Kidney (tissue), 14 donors: Measurements from ENCODE around the gene GPC6. TPM values are rescaled to one million over a fixed set of nuclear protein-coding genes. Genes with fewer than 3 reads are reported as not detected.

ENCODE experiments used
- DNase-seq, 5 donors: peaks; one replicate each; pipeline ENCODE4 v3.0.0-alpha.2; 2013 to 2020
- FAIRE-seq: peaks from 2 replicates; lab custom pipeline; 2012; peaks lifted over from hg19 to GRCh38; lab: Jason Lieb, UNC
- H3K27ac ChIP-seq, 2 donors: one replicate each; pipeline ENCODE4 v1.7.0; 2013; ENCODE audit warnings: low read depth in 2 of 2, low read length in 2 of 2, inconsistent platforms in 1 of 2
- H3K27me3 ChIP-seq: one replicate; pipeline ENCODE4 v1.7.1; 2013; ENCODE audit warnings: low read length, inconsistent platforms; ENCODE audit not compliant: control insufficient read depth, insufficient read depth
- H3K36me3 ChIP-seq, 3 donors: one replicate each; pipeline versions ENCODE4 v1.7.0 to v1.7.1; 2013; ENCODE audit warnings: low read length in 3 of 3, control low read depth in 1 of 3, inconsistent platforms in 1 of 3; ENCODE audit not compliant: insufficient read depth in 3 of 3, control insufficient read depth in 2 of 3
- H3K4me1 ChIP-seq, 3 donors: one replicate each; pipeline versions ENCODE4 v1.7.0 to v1.7.1; 2013; ENCODE audit warnings: low read length in 3 of 3, inconsistent platforms in 1 of 3, low read depth in 1 of 3; ENCODE audit not compliant: control insufficient read depth in 2 of 3, insufficient read depth in 2 of 3
- H3K4me3 ChIP-seq, 3 donors: one replicate each; pipeline versions ENCODE4 v1.7.0 to v1.8.1; 2013; ENCODE audit warnings: low read length in 3 of 3, control low read depth in 1 of 3, inconsistent platforms in 1 of 3
- H3K9ac ChIP-seq, 3 donors: one replicate each; pipeline versions ENCODE4 v1.7.0 to v1.7.1; 2013; ENCODE audit warnings: low read length in 3 of 3, control low read depth in 1 of 3, inconsistent platforms in 1 of 3
- H3K9me3 ChIP-seq, 3 donors: one replicate each; pipeline versions ENCODE4 v1.7.0 to v1.7.1; 2013; ENCODE audit warnings: low read length in 3 of 3, control low read depth in 1 of 3, inconsistent platforms in 1 of 3; ENCODE audit not compliant: control insufficient read depth in 2 of 3, insufficient read depth in 1 of 3
- CTCF ChIP-seq: IDR thresholded peaks from 3 replicates; pipeline ENCODE4 v1.5.1; 2012; ENCODE audit warnings: mild to moderate bottlenecking, moderate library complexity, borderline replicate concordance; ENCODE audit not compliant: insufficient read depth; ENCODE audit errors: extremely low read depth
- intact Hi-C: fragments of 100-400 bp; cut with DNase I; formaldehyde crosslinking; loops from one replicate; pipeline ENCODE4 v1.11.1; 2022
- polyA plus RNA-seq: library from polyadenylated mRNA; stranded (reverse); fragments of 350-450 nt; fragmentation: Illumina TruSeq; extraction: RNeasy Lipid Tissue Mini Kit (QIAGEN cat#74804); gene quantifications from one replicate; pipeline ENCODE4 v1.2.3, GENCODE V29; 2014; ENCODE audit warnings: low read depth, low replicate concordance; ENCODE audit not compliant: insufficient read depth
- total RNA-seq: library from RNA; stranded (reverse); fragmentation: NEBNext Ultra II Directional; extraction: Animal tissue kit (Norgen Biotek cat#: 25700); gene quantifications from one replicate; pipeline ENCODE4 v1.2.1, GENCODE V29; 2021
- donor health status: control.
- donor health status: control.
- donor health status: control.
- donor health status: control.
- donor health status: control.
- donor health status: DM: yes; HTN: yes; CAD: no.
- donor health status: Normal renal cell carcinoma (clear cell type).

Gene GPC6
- total and polyA plus RNA-seq, 2 donors from 2014 or later, result 6.2 to 15.5 TPM

- DNase-seq, result no peak
- Histone ChIP-seq H3K9me3 (no peaks in the 10 kb centered on the region), H3K9ac (no peak overlapping the region), H3K4me1 (no peaks in the 10 kb centered on the region), H3K27ac (no peak overlapping the region), H3K27me3 (no peaks in the 10 kb centered on the region), H3K4me3 (no peak overlapping the region), H3K36me3 (no peaks in the 10 kb centered on the region)
- TF ChIP-seq CTCF, result no peak
- no peak for FAIRE-seq
- intact Hi-C loops, result no loop called here
Observed at GRCh38 chr13:94411747-94412146, 1185.1 kb downstream of the GPC6 start.

- no peaks in the 10 kb centered on the region for H3K9me3 ChIP-seq
- H3K27me3 ChIP-seq, result no peaks in the 10 kb centered on the region
- H3K4me1 ChIP-seq, result no peaks in the 10 kb centered on the region
- no peak overlapping the region for H3K9ac ChIP-seq
- no peak overlapping the region for H3K4me3 ChIP-seq
- TF ChIP-seq CTCF, result no peak
- no peak overlapping the region for H3K27ac ChIP-seq
- H3K36me3 ChIP-seq, result no peaks in the 10 kb centered on the region
- DNase-seq (no peak), FAIRE-seq (no peak)
- intact Hi-C loops, result no loop called here
Observed at GRCh38 chr13:94412870-94413597, 1186.4 kb downstream of the GPC6 start.

GRCh38 chr13:94413598-94413944 lies 1187.0 kb downstream of the GPC6 start:
- FAIRE-seq, result no peak
- DNase-seq, result no peak
- Histone ChIP-seq H3K36me3 (no peaks in the 10 kb centered on the region), H3K9ac (no peak overlapping the region), H3K27me3 (no peaks in the 10 kb centered on the region), H3K4me1 (no peaks in the 10 kb centered on the region), H3K4me3 (no peak overlapping the region), H3K27ac (no peak overlapping the region), H3K9me3 (no peaks in the 10 kb centered on the region)
- no peak for TF ChIP-seq CTCF
- intact Hi-C loops, result no loop called here

GRCh38 chr13:94414141-94414540 lies 1187.5 kb downstream of the GPC6 start:
- H3K9me3 ChIP-seq, result no peaks in the 10 kb centered on the region
- H3K9ac ChIP-seq, result no peak overlapping the region
- H3K4me1 ChIP-seq, result no peaks in the 10 kb centered on the region
- no peak overlapping the region for H3K27ac ChIP-seq
- DNase-seq (no peak), FAIRE-seq (no peak)
- no peak overlapping the region for H3K4me3 ChIP-seq
- intact Hi-C loops, result no loop called here
- no peaks in the 10 kb centered on the region for H3K36me3 ChIP-seq
- H3K27me3 ChIP-seq, result no peaks in the 10 kb centered on the region
- no peak for TF ChIP-seq CTCF
